UCSD-AML1 (cell line): Measurements from ENCODE around the gene PRR14L.

ENCODE experiments used
- DNase-seq: peaks from one replicate; lab custom pipeline; 2025; ENCODE audit not compliant: unreplicated experiment; lab: John Stamatoyannopoulos, UW

Gene PRR14L

GRCh38 chr22:31647066-31647465 is 102.9 kb downstream of the PRR14L start:
- DNase-seq, result no peak

- DNase-seq, result no peak
These were observed 103.5 kb downstream of the PRR14L start for GRCh38 chr22:31646186-31647019.

- no peak for DNase-seq
These were observed 110.4 kb downstream of the PRR14L start for GRCh38 chr22:31639436-31640039.

GRCh38 chr22:31637891-31638618 is 111.9 kb downstream of the PRR14L start:
- DNase-seq, result peak; percentile 76

- peak; percentile 72 for DNase-seq
These were observed 112.5 kb downstream of the PRR14L start for GRCh38 chr22:31637447-31637890.

- DNase-seq, result no peak
These were observed 114.2 kb downstream of the PRR14L start for GRCh38 chr22:31635638-31636306.

GRCh38 chr22:31631436-31631835 is 118.5 kb downstream of the PRR14L start:
- no peak for DNase-seq
